Measurements from ENCODE around the gene PLCH1.

Gene PLCH1

GRCh38 chr3:155329513-155330048, 415.3 kb downstream of the PLCH1 start:
- H3K4me3 ChIP-seq (ENCODE audit: low read depth, low read length) = no peak overlapping the region
- TF ChIP-seq CTCF (IDR thresholded peaks at IDR 0.05; ENCODE audit: low read depth, low read length) = no peak

GRCh38 chr3:155327871-155328270, 417.0 kb downstream of the PLCH1 start:
- no peak for TF ChIP-seq CTCF (IDR thresholded peaks at IDR 0.05; ENCODE audit: low read depth, low read length)
- H3K4me3 ChIP-seq (ENCODE audit: low read depth, low read length) = no peak overlapping the region

GRCh38 chr3:155327430-155327829, 417.4 kb downstream of the PLCH1 start:
- no peak for TF ChIP-seq CTCF (IDR thresholded peaks at IDR 0.05; ENCODE audit: low read depth, low read length)
- H3K4me3 ChIP-seq (ENCODE audit: low read depth, low read length) = no peak overlapping the region

- no peak for TF ChIP-seq CTCF (IDR thresholded peaks at IDR 0.05; ENCODE audit: low read depth, low read length)
- H3K4me3 ChIP-seq (ENCODE audit: low read depth, low read length) = no peak overlapping the region
Measured at GRCh38 chr3:155326901-155327300, 418.0 kb downstream of the PLCH1 start.

GRCh38 chr3:155326244-155326643, 418.6 kb downstream of the PLCH1 start:
- no peak overlapping the region for H3K4me3 ChIP-seq (ENCODE audit: low read depth, low read length)
- TF ChIP-seq CTCF (IDR thresholded peaks at IDR 0.05; ENCODE audit: low read depth, low read length) = no peak

All from WI38 (cell line).